ENCODE results near the gene TCF7L1.

DNA sequence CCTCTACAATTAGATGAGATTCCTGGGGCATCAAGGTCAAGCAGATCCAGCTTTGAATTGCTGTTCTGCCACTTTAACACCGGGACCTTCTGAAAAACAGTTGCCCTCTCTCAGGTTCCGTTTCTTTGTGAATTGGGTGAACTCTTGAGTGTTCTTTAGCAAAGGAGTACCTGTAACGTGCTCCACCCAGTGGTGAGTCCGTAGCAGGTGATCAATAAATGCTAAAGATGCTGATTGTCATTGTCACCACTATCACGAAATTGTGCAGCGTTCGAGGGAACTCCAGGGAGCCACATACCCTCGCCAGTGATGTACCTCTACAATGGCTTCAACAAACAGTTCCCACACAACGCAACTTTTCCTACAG, 81.9 kb downstream of the TCF7L1 start:
- no peak for TF ChIP-seq EZH2phosphoT487 (IDR thresholded peaks at IDR 0.05; ENCODE audit: low read depth)
- TF ChIP-seq, protein P1, sequence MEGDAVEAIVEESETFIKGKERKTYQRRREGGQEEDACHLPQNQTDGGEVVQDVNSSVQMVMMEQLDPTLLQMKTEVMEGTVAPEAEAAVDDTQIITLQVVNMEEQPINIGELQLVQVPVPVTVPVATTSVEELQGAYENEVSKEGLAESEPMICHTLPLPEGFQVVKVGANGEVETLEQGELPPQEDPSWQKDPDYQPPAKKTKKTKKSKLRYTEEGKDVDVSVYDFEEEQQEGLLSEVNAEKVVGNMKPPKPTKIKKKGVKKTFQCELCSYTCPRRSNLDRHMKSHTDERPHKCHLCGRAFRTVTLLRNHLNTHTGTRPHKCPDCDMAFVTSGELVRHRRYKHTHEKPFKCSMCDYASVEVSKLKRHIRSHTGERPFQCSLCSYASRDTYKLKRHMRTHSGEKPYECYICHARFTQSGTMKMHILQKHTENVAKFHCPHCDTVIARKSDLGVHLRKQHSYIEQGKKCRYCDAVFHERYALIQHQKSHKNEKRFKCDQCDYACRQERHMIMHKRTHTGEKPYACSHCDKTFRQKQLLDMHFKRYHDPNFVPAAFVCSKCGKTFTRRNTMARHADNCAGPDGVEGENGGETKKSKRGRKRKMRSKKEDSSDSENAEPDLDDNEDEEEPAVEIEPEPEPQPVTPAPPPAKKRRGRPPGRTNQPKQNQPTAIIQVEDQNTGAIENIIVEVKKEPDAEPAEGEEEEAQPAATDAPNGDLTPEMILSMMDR (IDR thresholded peaks at IDR 0.05; ENCODE audit: low read depth, low read length) = peak; percentile 61
